Activated CD8-positive, alpha-beta memory T cell treated with anti-CD3 and anti-CD28 coated beads, Interleukin-2, amount 50 U/mL, for 1 hour (primary cell): ENCODE results near the gene RNF207.
"Not testable (repeated sequence)": the region's sequence is repeated elsewhere in the genome, so short reads cannot be mapped to it uniquely, and the experiment has no call there.

ENCODE experiments used
- DNase-seq: peaks from one replicate; pipeline ENCODE4 v3.0.0-alpha.2; 2020; ENCODE audit errors: extremely low read depth

RNF207 gene

GRCh38 chr1:6200188-6200809 is 5.6 kb upstream of the RNF207 start:
- no peak for DNase-seq

- DNase-seq, result no peak
Observed at GRCh38 chr1:6202256-6202655, 3.7 kb upstream of the RNF207 start.

GRCh38 chr1:6206520-6206855 is 569 bp downstream of the RNF207 start:
- no peak for DNase-seq

GRCh38 chr1:6207075-6207885 is 1.4 kb downstream of the RNF207 start:
- no peak for DNase-seq

GRCh38 chr1:6207921-6208320 is 2.0 kb downstream of the RNF207 start:
- no peak for DNase-seq

GRCh38 chr1:6208723-6209660 is 3.1 kb downstream of the RNF207 start:
- no peak for DNase-seq

- no peak for DNase-seq
Observed at GRCh38 chr1:6209661-6210580, 4.0 kb downstream of the RNF207 start.

GRCh38 chr1:6210591-6211355 is 4.9 kb downstream of the RNF207 start:
- DNase-seq, result no peak

- no peak for DNase-seq
Observed at GRCh38 chr1:6211731-6212130, 5.8 kb downstream of the RNF207 start.

GRCh38 chr1:6212193-6212959 is 6.5 kb downstream of the RNF207 start:
- no peak for DNase-seq

- DNase-seq, result no peak
Observed at GRCh38 chr1:6218375-6219164, 12.7 kb downstream of the RNF207 start.

- not testable (repeated sequence) for DNase-seq
Observed at GRCh38 chr1:6219641-6220040, 13.7 kb downstream of the RNF207 start.

GRCh38 chr1:6220236-6220635 is 14.3 kb downstream of the RNF207 start:
- no peak for DNase-seq

- no peak for DNase-seq
Observed at GRCh38 chr1:6221210-6221784, 15.4 kb downstream of the RNF207 start.

GRCh38 chr1:6222636-6223035 is 16.7 kb downstream of the RNF207 start:
- DNase-seq, result no peak

GRCh38 chr1:6223617-6224016 is 17.7 kb downstream of the RNF207 start:
- DNase-seq, result no peak

GRCh38 chr1:6224718-6225117 is 18.8 kb downstream of the RNF207 start:
- no peak for DNase-seq

- DNase-seq, result no peak
Observed at GRCh38 chr1:6225651-6226050, 19.7 kb downstream of the RNF207 start.

GRCh38 chr1:6233376-6233775 is 27.5 kb downstream of the RNF207 start:
- no peak for DNase-seq
